Urinary bladder (tissue), 2 donors: Measurements from ENCODE around the gene LCN2. TPM values are rescaled to one million over a fixed set of nuclear protein-coding genes. Genes with fewer than 3 reads are reported as not detected.

Experiments
- polyA plus RNA-seq: library from polyadenylated mRNA; stranded (reverse); fragments of 200-250 nt; gene quantifications from one replicate; pipeline ENCODE4 v1.2.3, GENCODE V29; 2013
- total RNA-seq: library from RNA; depleted of rRNA; stranded (reverse); fragments of >200 nt; gene quantifications from one replicate; pipeline ENCODE4 v1.2.3, GENCODE V29; 2014
- donor health status: healthy.

The LCN2 gene
- total and polyA plus RNA-seq, 2 donors, result 1.9 to 23.0 TPM

Other genes with a start within 250 kb of the LCN2 start
- gene ST6GALNAC6, start 249.8 kb upstream of the LCN2 start, total RNA-seq, result 17.7 TPM
- gene ST6GALNAC6, start 249.8 kb upstream of the LCN2 start, polyA plus RNA-seq, result 105 TPM
- gene ST6GALNAC4, start 232.4 kb upstream of the LCN2 start, total RNA-seq, result 6.8 TPM
- 35.1 TPM for gene ST6GALNAC4, start 232.4 kb upstream of the LCN2 start, polyA plus RNA-seq
- 0.48 TPM for gene PIP5KL1, start 218.7 kb upstream of the LCN2 start, total RNA-seq
- gene PIP5KL1, start 218.7 kb upstream of the LCN2 start, polyA plus RNA-seq, result 1.4 TPM
- 7.5 TPM for gene DPM2, start 211.6 kb upstream of the LCN2 start, total RNA-seq
- gene DPM2, start 211.6 kb upstream of the LCN2 start, polyA plus RNA-seq, result 32.1 TPM
- gene EEIG1, start 168.5 kb upstream of the LCN2 start, total RNA-seq, result 30.4 TPM
- 67.1 TPM for gene EEIG1, start 168.5 kb upstream of the LCN2 start, polyA plus RNA-seq
- gene NAIF1, start 82.1 kb upstream of the LCN2 start, total RNA-seq, result 6.9 TPM
- 8.2 TPM for gene NAIF1, start 82.1 kb upstream of the LCN2 start, polyA plus RNA-seq
- 14.4 TPM for gene SLC25A25, start 81.2 kb upstream of the LCN2 start, total RNA-seq
- gene SLC25A25, start 81.2 kb upstream of the LCN2 start, polyA plus RNA-seq, result 23.1 TPM
- 21.1 TPM for gene PTGES2, start 21.7 kb upstream of the LCN2 start, total RNA-seq
- 59.6 TPM for gene PTGES2, start 21.7 kb upstream of the LCN2 start, polyA plus RNA-seq
- 25.7 TPM for gene BBLN, start 10.8 kb downstream of the LCN2 start, total RNA-seq
- gene BBLN, start 10.8 kb downstream of the LCN2 start, polyA plus RNA-seq, result 144 TPM
- 23.6 TPM for gene CIZ1, start 42.1 kb downstream of the LCN2 start, total RNA-seq
- 95.8 TPM for gene CIZ1, start 42.1 kb downstream of the LCN2 start, polyA plus RNA-seq
- 68.3 TPM for gene DNM1, start 53.9 kb downstream of the LCN2 start, total RNA-seq
- gene DNM1, start 53.9 kb downstream of the LCN2 start, polyA plus RNA-seq, result 15.2 TPM
- 147 TPM for gene GOLGA2, start 126.6 kb downstream of the LCN2 start, total RNA-seq
- gene GOLGA2, start 126.6 kb downstream of the LCN2 start, polyA plus RNA-seq, result 88.9 TPM
- 17.4 TPM for gene SWI5, start 126.8 kb downstream of the LCN2 start, total RNA-seq
- gene SWI5, start 126.8 kb downstream of the LCN2 start, polyA plus RNA-seq, result 34.5 TPM
- 13.7 TPM for gene TRUB2, start 173.0 kb downstream of the LCN2 start, total RNA-seq
- gene TRUB2, start 173.0 kb downstream of the LCN2 start, polyA plus RNA-seq, result 14.8 TPM
- gene COQ4, start 173.4 kb downstream of the LCN2 start, total RNA-seq, result 23.1 TPM
- gene COQ4, start 173.4 kb downstream of the LCN2 start, polyA plus RNA-seq, result 41.6 TPM
- gene SLC27A4, start 191.1 kb downstream of the LCN2 start, total RNA-seq, result 8.1 TPM
- gene SLC27A4, start 191.1 kb downstream of the LCN2 start, polyA plus RNA-seq, result 23.1 TPM
- 21.1 TPM for gene URM1, start 221.9 kb downstream of the LCN2 start, total RNA-seq
- gene URM1, start 221.9 kb downstream of the LCN2 start, polyA plus RNA-seq, result 71.1 TPM